ENCODE results near the gene SACS. TPM values are rescaled to one million over a fixed set of nuclear protein-coding genes. Genes with fewer than 3 reads are reported as not detected.

SACS gene
- total RNA-seq, 2 donors from 2014 or later, result 15.2 to 29.2 TPM

DNA sequence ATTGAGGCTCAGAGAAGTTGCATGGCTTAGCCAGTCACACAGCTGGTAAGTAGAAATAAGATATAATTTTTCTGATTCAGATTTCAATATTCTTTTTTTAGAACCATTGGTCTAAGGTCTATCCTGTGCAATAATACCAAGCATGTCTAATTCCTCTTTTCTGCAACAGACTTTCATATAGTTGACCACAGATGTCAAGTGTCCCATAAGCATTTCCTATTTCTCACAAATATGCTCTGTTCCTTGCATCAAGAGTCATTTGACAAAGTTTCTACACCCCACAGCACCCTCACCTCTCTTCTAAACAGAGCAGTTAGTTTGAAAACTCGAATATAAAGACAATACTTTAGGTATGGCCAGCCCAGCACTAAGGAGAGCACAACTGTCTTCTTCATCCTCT is 26.8 kb upstream of the SACS start:
- Histone ChIP-seq H3K27ac (no peak overlapping the region), H3K4me1 (peaks cover 0 to 9% of the 10 kb centered on the region in 2 donors), H3K27me3 (no peaks in the 10 kb centered on the region), H3K9me3 (no peaks in the 10 kb centered on the region), H3K4me3 (no peak overlapping the region), H3K36me3 (no peaks in the 10 kb centered on the region)
- TF ChIP-seq, protein P1, sequence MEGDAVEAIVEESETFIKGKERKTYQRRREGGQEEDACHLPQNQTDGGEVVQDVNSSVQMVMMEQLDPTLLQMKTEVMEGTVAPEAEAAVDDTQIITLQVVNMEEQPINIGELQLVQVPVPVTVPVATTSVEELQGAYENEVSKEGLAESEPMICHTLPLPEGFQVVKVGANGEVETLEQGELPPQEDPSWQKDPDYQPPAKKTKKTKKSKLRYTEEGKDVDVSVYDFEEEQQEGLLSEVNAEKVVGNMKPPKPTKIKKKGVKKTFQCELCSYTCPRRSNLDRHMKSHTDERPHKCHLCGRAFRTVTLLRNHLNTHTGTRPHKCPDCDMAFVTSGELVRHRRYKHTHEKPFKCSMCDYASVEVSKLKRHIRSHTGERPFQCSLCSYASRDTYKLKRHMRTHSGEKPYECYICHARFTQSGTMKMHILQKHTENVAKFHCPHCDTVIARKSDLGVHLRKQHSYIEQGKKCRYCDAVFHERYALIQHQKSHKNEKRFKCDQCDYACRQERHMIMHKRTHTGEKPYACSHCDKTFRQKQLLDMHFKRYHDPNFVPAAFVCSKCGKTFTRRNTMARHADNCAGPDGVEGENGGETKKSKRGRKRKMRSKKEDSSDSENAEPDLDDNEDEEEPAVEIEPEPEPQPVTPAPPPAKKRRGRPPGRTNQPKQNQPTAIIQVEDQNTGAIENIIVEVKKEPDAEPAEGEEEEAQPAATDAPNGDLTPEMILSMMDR (IDR thresholded peaks at IDR 0.05), result no peak
- no peak for DNase-seq (ENCODE audit: low spot score)

DNA sequence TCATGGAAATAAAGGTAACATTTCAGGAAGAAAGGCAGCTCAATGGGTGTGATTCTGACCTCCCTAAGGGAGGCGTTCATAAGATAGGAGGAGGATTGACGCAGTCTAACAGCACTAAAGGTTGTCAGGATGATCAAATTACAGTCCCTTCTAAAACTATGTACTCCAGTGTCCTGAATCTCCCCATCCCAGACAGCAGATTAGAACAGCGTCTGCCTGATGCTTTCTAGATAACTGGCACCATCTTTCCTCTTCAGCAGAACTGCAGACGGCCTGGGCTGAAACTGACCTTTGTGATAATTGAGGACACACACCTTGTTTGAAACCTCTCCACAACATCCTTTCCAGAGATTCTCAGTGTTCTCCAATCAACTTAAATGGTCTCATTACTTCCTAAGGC is 25.5 kb upstream of the SACS start:
- TF ChIP-seq, protein P1 (IDR thresholded peaks at IDR 0.05), result no peak
- Histone ChIP-seq H3K27me3 (no peaks in the 10 kb centered on the region), H3K36me3 (no peaks in the 10 kb centered on the region), H3K9me3 (no peaks in the 10 kb centered on the region), H3K27ac (no peak overlapping the region), H3K4me3 (no peak overlapping the region), H3K4me1 (peaks cover 0 to 9% of the 10 kb centered on the region in 2 donors)
- no peak for DNase-seq (ENCODE audit: low spot score)

DNA sequence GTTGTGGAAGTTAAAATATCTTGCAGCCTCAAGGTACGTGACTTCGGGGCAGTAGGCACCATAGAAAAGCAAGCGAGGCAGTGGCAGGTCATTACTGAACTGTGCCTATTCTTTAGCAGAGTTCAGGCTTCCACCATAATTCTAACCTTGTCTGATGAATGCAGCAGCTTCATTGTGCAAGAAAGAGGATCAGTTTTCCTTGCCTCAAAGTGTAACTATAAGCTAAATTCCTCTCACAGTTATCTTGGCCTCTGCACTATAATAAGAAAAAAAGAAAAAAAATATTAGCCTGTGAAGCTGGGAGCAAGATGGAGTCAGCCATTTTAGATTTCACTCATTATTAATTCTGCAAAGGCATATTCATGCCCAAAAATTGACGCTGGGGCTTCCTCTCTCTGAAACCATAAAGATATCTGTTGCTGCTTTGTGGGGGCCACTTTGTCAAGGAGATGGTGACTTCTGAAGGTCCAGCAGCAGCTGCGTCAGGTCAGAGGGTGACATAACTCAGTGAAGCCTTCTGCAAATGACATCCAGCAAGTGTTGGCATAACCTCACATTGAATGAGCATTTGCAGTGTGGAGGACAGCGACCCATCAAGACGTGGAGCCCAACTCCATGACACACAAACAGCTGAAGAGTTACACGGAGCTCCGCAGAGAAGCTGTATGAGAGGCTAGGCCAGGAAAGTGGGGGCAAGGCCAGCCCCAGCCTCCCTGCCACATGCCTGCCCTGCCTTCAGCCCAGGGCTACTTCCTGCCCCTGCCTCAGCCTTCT is 23.1 kb upstream of the SACS start:
- Histone ChIP-seq H3K27ac (no peak overlapping the region), H3K4me3 (no peak overlapping the region), H3K4me1 (no peaks in the 10 kb centered on the region), H3K27me3 (no peaks in the 10 kb centered on the region), H3K36me3 (no peaks in the 10 kb centered on the region), H3K9me3 (no peaks in the 10 kb centered on the region)
- DNase-seq (ENCODE audit: low spot score), result no peak
- TF ChIP-seq, protein P1 (IDR thresholded peaks at IDR 0.05), result no peak

DNA sequence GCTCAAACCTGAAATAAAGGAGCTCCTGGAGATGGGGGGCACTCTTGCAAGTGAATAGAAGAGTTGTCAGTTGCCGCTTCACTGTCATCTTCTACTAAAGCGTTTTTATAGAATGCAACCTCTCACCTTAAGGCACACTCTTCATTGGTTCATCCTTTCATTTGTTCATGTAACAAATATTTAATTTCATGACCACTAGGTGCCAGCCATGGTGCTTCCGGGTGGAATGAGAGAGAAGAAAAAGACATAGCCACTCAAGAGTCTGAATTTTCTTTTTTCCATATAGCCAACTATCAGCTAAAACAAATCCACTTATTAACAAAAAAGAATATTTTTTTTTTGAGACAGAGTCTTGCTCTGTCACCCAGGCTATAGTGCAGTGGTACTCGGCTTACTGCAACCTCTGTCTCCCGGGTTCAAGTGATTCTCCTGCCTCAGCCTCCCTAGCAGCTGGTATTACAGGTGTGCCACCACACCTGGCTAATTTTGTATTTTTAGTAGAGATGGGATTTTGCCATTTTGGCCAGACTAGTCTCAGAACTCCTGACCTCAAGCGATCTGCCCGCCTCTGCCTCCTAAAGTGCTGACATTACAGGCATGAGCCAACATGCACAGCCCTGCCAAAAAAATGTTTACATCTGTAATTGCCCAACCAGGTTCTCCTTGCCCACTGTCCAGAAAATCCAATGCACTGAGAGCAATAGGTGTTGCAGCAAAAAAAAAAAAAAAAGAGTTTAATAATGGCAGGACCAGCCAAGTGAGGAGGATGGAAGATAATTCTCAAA is 22.1 kb upstream of the SACS start:
- H3K9me3 ChIP-seq, result no peaks in the 10 kb centered on the region
- H3K4me1 ChIP-seq, result no peaks in the 10 kb centered on the region
- H3K27ac ChIP-seq, result no peak overlapping the region
- no peaks in the 10 kb centered on the region for H3K27me3 ChIP-seq
- TF ChIP-seq, protein P1 (IDR thresholded peaks at IDR 0.05), result no peak
- H3K36me3 ChIP-seq, result no peaks in the 10 kb centered on the region
- DNase-seq (ENCODE audit: low spot score), result no peak
- H3K4me3 ChIP-seq, result no peak overlapping the region

DNA sequence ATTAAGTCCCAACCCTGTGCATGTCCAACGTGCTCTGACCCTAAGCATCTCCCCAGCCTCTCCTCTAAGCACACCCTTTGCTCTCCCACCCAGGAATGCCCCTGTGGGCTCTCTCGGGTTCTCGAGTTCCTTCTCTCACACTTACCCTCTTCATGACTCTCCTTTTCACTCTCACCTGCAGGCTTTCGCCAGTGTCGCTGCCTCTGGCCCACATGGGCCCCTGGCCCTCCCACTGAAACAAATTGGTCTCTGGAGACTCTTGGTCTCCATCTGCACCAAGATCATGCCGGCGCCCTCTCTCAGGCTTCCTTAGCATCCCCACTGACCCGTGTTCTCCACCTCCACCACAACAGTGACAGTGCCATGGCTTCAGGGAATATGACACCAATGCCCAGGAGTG is 19.6 kb upstream of the SACS start:
- Histone ChIP-seq H3K4me1 (no peaks in the 10 kb centered on the region), H3K36me3 (no peaks in the 10 kb centered on the region), H3K4me3 (no peak overlapping the region), H3K9me3 (no peaks in the 10 kb centered on the region), H3K27me3 (no peaks in the 10 kb centered on the region), H3K27ac (no peak overlapping the region)
- DNase-seq (ENCODE audit: low spot score), result no peak
- TF ChIP-seq, protein P1 (IDR thresholded peaks at IDR 0.05), result no peak

Measured in right atrium auricular region (tissue), 2 donors.